ENCODE results near the gene NAV3. TPM values are rescaled to one million over a fixed set of nuclear protein-coding genes. Genes with fewer than 3 reads are reported as not detected.

The NAV3 gene
- total and polyA plus RNA-seq, 9 donors = 10.5 to 63.9 (median 31.5) TPM

- no peaks in the 10 kb centered on the region for H3K27me3 ChIP-seq
- H3K9me3 ChIP-seq = no peaks in the 10 kb centered on the region
- 97 to 99% (median 98%) methylated on average over 3 of the region's 3 CpGs for WGBS, 3 donors
- TF ChIP-seq EP300 (IDR thresholded peaks at IDR 0.05) (no peak), CTCF (IDR thresholded peaks at IDR 0.05) (no peak), POLR2A (IDR thresholded peaks at IDR 0.05) (no peak)
- DNase-seq = no peak
- no peak overlapping the region for H3K27ac ChIP-seq
- no peaks in the 10 kb centered on the region for H3K36me3 ChIP-seq
- no peaks in the 10 kb centered on the region for H3K4me1 ChIP-seq (ENCODE audit: insufficient read depth)
- H3K4me3 ChIP-seq = no peak overlapping the region
- intact Hi-C loops (cut with DNase I) = no loop called here
These were observed 346.6 kb downstream of the NAV3 start for GRCh38 chr12:78177298-78177697.

GRCh38 chr12:78179346-78179745, 348.7 kb downstream of the NAV3 start:
- Histone ChIP-seq H3K4me3 (no peak overlapping the region), H3K36me3 (no peaks in the 10 kb centered on the region), H3K4me1 (ENCODE audit: insufficient read depth) (no peaks in the 10 kb centered on the region), H3K27me3 (no peaks in the 10 kb centered on the region), H3K9me3 (no peaks in the 10 kb centered on the region), H3K27ac (no peak overlapping the region)
- no peak for DNase-seq
- intact Hi-C loops (cut with DNase I) = no loop called here
- WGBS, 3 donors = 72 to 78% (median 75%) methylated on average over 6 of the region's 6 CpGs
- TF ChIP-seq EP300 (IDR thresholded peaks at IDR 0.05) = no peak
- no peak for TF ChIP-seq POLR2A (IDR thresholded peaks at IDR 0.05)
- TF ChIP-seq CTCF (IDR thresholded peaks at IDR 0.05) = no peak

- Histone ChIP-seq H3K27me3 (no peaks in the 10 kb centered on the region), H3K36me3 (no peaks in the 10 kb centered on the region), H3K9me3 (no peaks in the 10 kb centered on the region), H3K27ac (no peak overlapping the region), H3K4me3 (no peak overlapping the region), H3K4me1 (ENCODE audit: insufficient read depth) (no peaks in the 10 kb centered on the region)
- TF ChIP-seq EP300 (IDR thresholded peaks at IDR 0.05) (no peak), CTCF (IDR thresholded peaks at IDR 0.05) (no peak), POLR2A (IDR thresholded peaks at IDR 0.05) (no peak)
- intact Hi-C loops (cut with DNase I) = no loop called here
- WGBS, 3 donors = 65 to 70% (median 67%) methylated on average over 3 of the region's 3 CpGs
- no peak for DNase-seq
These were observed 351.0 kb downstream of the NAV3 start for GRCh38 chr12:78181544-78182162.

GRCh38 chr12:78183824-78184223, 353.1 kb downstream of the NAV3 start:
- no peak for TF ChIP-seq EP300 (IDR thresholded peaks at IDR 0.05)
- no peak overlapping the region for H3K4me3 ChIP-seq
- H3K9me3 ChIP-seq = no peaks in the 10 kb centered on the region
- H3K27ac ChIP-seq = no peak overlapping the region
- H3K27me3 ChIP-seq = no peaks in the 10 kb centered on the region
- H3K4me1 ChIP-seq (ENCODE audit: insufficient read depth) = no peaks in the 10 kb centered on the region
- no peaks in the 10 kb centered on the region for H3K36me3 ChIP-seq
- DNase-seq = no peak
- intact Hi-C loops (cut with DNase I) = no loop called here

- Histone ChIP-seq H3K36me3 (no peaks in the 10 kb centered on the region), H3K27ac (no peak overlapping the region), H3K27me3 (no peaks in the 10 kb centered on the region), H3K9me3 (no peaks in the 10 kb centered on the region), H3K4me3 (no peak overlapping the region), H3K4me1 (ENCODE audit: insufficient read depth) (no peaks in the 10 kb centered on the region)
- TF ChIP-seq CTCF (IDR thresholded peaks at IDR 0.05) (no peak), EP300 (IDR thresholded peaks at IDR 0.05) (no peak), POLR2A (IDR thresholded peaks at IDR 0.05) (no peak)
- intact Hi-C loops (cut with DNase I) = no loop called here
- DNase-seq = no peak
These were observed 354.4 kb downstream of the NAV3 start for GRCh38 chr12:78185109-78185508.
